H9 (cell line): ENCODE data around the gene KRTAP22-1. TPM values are rescaled to one million over a fixed set of nuclear protein-coding genes. Genes with fewer than 3 reads are reported as not detected.

ENCODE experiments used
- DNase-seq: peaks from one replicate; pipeline ENCODE4 v3.0.0-alpha.2; 2017
- H2AFZ ChIP-seq: one replicate; pipeline ENCODE4 v1.6.1; 2013; ENCODE audit warnings: mild to moderate bottlenecking, low read length, control low read depth, moderate library complexity
- H2AK5ac ChIP-seq: 2 replicates; pipeline ENCODE4 v1.6.1; 2013; ENCODE audit warnings: low read length, control low read depth, mixed read lengths; ENCODE audit not compliant: insufficient read length
- H2BK120ac ChIP-seq: one replicate; pipeline ENCODE4 v1.6.1; 2013; ENCODE audit warnings: low read depth, mild to moderate bottlenecking, low read length, control low read depth, inconsistent platforms; ENCODE audit not compliant: poor library complexity, severe bottlenecking
- H2BK12ac ChIP-seq: 2 replicates; pipeline ENCODE4 v1.6.1; 2013; ENCODE audit warnings: low read length, control low read depth, mixed read lengths, low read depth; ENCODE audit not compliant: insufficient read length
- H2BK15ac ChIP-seq: 2 replicates; pipeline ENCODE4 v1.6.1; 2013; ENCODE audit warnings: low read depth, low read length, control low read depth
- H2BK20ac ChIP-seq: one replicate; pipeline ENCODE4 v1.6.1; 2013; ENCODE audit warnings: low read depth, mild to moderate bottlenecking, low read length, control low read depth, inconsistent platforms; ENCODE audit not compliant: poor library complexity, severe bottlenecking
- H2BK5ac ChIP-seq: 2 replicates; pipeline ENCODE4 v1.6.1; 2013; ENCODE audit warnings: low read length, control low read depth, mixed read lengths; ENCODE audit not compliant: insufficient read length
- H3K14ac ChIP-seq: 2 replicates; pipeline ENCODE4 v1.6.1; 2013; ENCODE audit warnings: low read length, control low read depth; ENCODE audit not compliant: insufficient read depth
- H3K18ac ChIP-seq: 2 replicates; pipeline ENCODE4 v1.6.1; 2013; ENCODE audit warnings: low read depth, mild to moderate bottlenecking, mixed read lengths, low read length, control low read depth; ENCODE audit not compliant: insufficient read length
- H3K23ac ChIP-seq: 2 replicates; pipeline ENCODE4 v1.6.1; 2013; ENCODE audit warnings: low read length, control low read depth, mixed read lengths, low read depth; ENCODE audit not compliant: insufficient read length
- H3K23me2 ChIP-seq: 2 replicates; pipeline ENCODE4 v1.6.1; 2013; ENCODE audit warnings: low read depth, mild to moderate bottlenecking, mixed read lengths, low read length, control low read depth; ENCODE audit not compliant: insufficient read length, poor library complexity, severe bottlenecking
- H3K27ac ChIP-seq: 2 replicates; pipeline ENCODE4 v1.5.1; 2013; ENCODE audit warnings: low read length, control low read depth, mixed read lengths, low read depth; ENCODE audit not compliant: insufficient read length
- H3K27me3 ChIP-seq: 2 replicates; pipeline ENCODE4 v1.6.1; 2013; ENCODE audit warnings: low read length, control low read depth, inconsistent platforms; ENCODE audit not compliant: insufficient read depth
- H3K4ac ChIP-seq: 2 replicates; pipeline ENCODE4 v1.6.1; 2013; ENCODE audit warnings: low read depth, mild to moderate bottlenecking, control low read depth, inconsistent platforms, low read length, moderate library complexity
- H3K4me1 ChIP-seq: 2 replicates; pipeline ENCODE4 v1.6.1; 2013; ENCODE audit warnings: low read length, control low read depth, inconsistent platforms; ENCODE audit not compliant: insufficient read depth
- H3K4me2 ChIP-seq: 2 replicates; pipeline ENCODE4 v1.6.1; 2013; ENCODE audit warnings: low read length, control low read depth, mixed read lengths; ENCODE audit not compliant: insufficient read length, insufficient read depth
- H3K56ac ChIP-seq: 2 replicates; pipeline ENCODE4 v1.6.1; 2013; ENCODE audit warnings: low read depth, mild to moderate bottlenecking, mixed read lengths, low read length, control low read depth; ENCODE audit not compliant: insufficient read length
- H3K79me1 ChIP-seq: 2 replicates; pipeline ENCODE4 v1.6.1; 2013; ENCODE audit warnings: low read depth, mild to moderate bottlenecking, moderate library complexity, low read length, control low read depth, inconsistent platforms; ENCODE audit not compliant: insufficient read depth, poor library complexity, severe bottlenecking
- H3K79me2 ChIP-seq: 2 replicates; pipeline ENCODE4 v1.6.1; 2013; ENCODE audit warnings: low read length, control low read depth, inconsistent platforms; ENCODE audit not compliant: insufficient read depth
- H3K9ac ChIP-seq: 2 replicates; pipeline ENCODE4 v1.6.1; 2013; ENCODE audit warnings: low read length, control low read depth, mixed read lengths; ENCODE audit not compliant: insufficient read length; ENCODE audit errors: extremely low read depth
- H3K9me3 ChIP-seq: one replicate; pipeline ENCODE4 v1.6.1; 2013; ENCODE audit warnings: low read depth, low read length, inconsistent platforms; ENCODE audit not compliant: control insufficient read depth
- H3T11ph ChIP-seq: one replicate; pipeline ENCODE4 v1.6.1; 2013; ENCODE audit warnings: mild to moderate bottlenecking, low read length, control low read depth, inconsistent platforms
- H4K20me1 ChIP-seq: one replicate; pipeline ENCODE4 v1.6.1; 2013; ENCODE audit not compliant: control insufficient read depth, insufficient read length, insufficient read depth
- H4K5ac ChIP-seq: 2 replicates; pipeline ENCODE4 v1.6.1; 2013; ENCODE audit warnings: low read depth, mild to moderate bottlenecking, mixed read lengths, low read length, control low read depth; ENCODE audit not compliant: insufficient read length
- H4K8ac ChIP-seq: replicated peaks from 2 replicates; pipeline ENCODE4 v1.6.1; 2013; ENCODE audit warnings: low read length, control low read depth, mixed read lengths, low read depth; ENCODE audit not compliant: insufficient read length
- H4K91ac ChIP-seq: 2 replicates; pipeline ENCODE4 v1.6.1; 2013; ENCODE audit warnings: low read depth, mild to moderate bottlenecking, moderate library complexity, mixed read lengths, low read length, control low read depth; ENCODE audit not compliant: insufficient read length
- H3K27ac Mint-ChIP-seq, 3 experiments: 2 replicates in 2 of 3; 3 replicates in 1 of 3; pipeline ENCODE4 v1.8.0; 2020 to 2021; ENCODE audit warnings: mixed read lengths in 3 of 3, mild to moderate bottlenecking in 1 of 3, moderate library complexity in 1 of 3
- H3K27me3 Mint-ChIP-seq: 2 replicates; pipeline ENCODE4 v1.8.0; 2021; ENCODE audit warnings: low read depth, mild to moderate bottlenecking, moderate library complexity, mixed read lengths
- H3K36me3 Mint-ChIP-seq, 3 experiments: 2 replicates in 2 of 3; 3 replicates in 1 of 3; pipeline ENCODE4 v1.8.0; 2020 to 2021; ENCODE audit warnings: low read depth in 3 of 3, mixed read lengths in 3 of 3; ENCODE audit not compliant: insufficient read depth in 1 of 3
- H3K4me1 Mint-ChIP-seq, 2 experiments: 2 replicates each; pipeline ENCODE4 v1.8.0; 2020; ENCODE audit warnings: mixed read lengths in 2 of 2
- H3K4me3 Mint-ChIP-seq, 2 experiments: 2 replicates in 1 of 2; 3 replicates in 1 of 2; pipeline ENCODE4 v1.8.0; 2020 to 2021; ENCODE audit warnings: mild to moderate bottlenecking in 2 of 2, mixed read lengths in 2 of 2, moderate library complexity in 1 of 2
- H3K9me3 Mint-ChIP-seq, 2 experiments: 2 replicates in 1 of 2; 3 replicates in 1 of 2; pipeline ENCODE4 v1.8.0; 2020; ENCODE audit warnings: mild to moderate bottlenecking in 2 of 2, mixed read lengths in 2 of 2, moderate library complexity in 1 of 2
- CTCF ChIP-seq: fragments of 200-600 bp; sonication (generic); conservative IDR thresholded peaks from 3 replicates; pipeline ENCODE4 v1.8.0; 2021; ENCODE audit warnings: antibody characterized with exemption, mild to moderate bottlenecking
- WGBS: extraction: QIAGEN DNeasy Blood & Tissue Kit; methylation state at CpG from one replicate; pipeline ENCODE4 v1.1.7; 2013; ENCODE audit warnings: missing lambda C conversion rate, low lambda C conversion rate, mixed read lengths; ENCODE audit not compliant: insufficient read length; ENCODE audit errors: extremely low coverage; 5-methylcytosine and 5-hydroxymethylcytosine counted together
- total RNA-seq: library from RNA; stranded (reverse); gene quantifications from 2 replicates; pipeline ENCODE4 v1.2.1, GENCODE V29; 2021

Gene KRTAP22-1
- total RNA-seq, 1 experiment from 2014 or later: not detected

- Mint-ChIP-seq H3K36me3 (peaks cover 0 to 9% (median 0%) of the 10 kb centered on the region in 3 experiments; a peak in 2 of 7 replicates), H3K27me3 (no peaks in the 10 kb centered on the region), H3K4me3 (no peak within 1 kb of the TSS; a peak in 1 of 5 replicates), H3K27ac (no peak within 1 kb of the TSS), H3K4me1 (no peaks in the 10 kb centered on the region), H3K9me3 (peaks cover 5 to 19% of the 10 kb centered on the region in 2 experiments; a peak in 4 of 5 replicates)
- Histone ChIP-seq H3K23me2 (no peaks in the 10 kb centered on the region), H4K20me1 (no peaks in the 10 kb centered on the region), H2AFZ (no peak within 1 kb of the TSS), H2AK5ac (no peak within 1 kb of the TSS), H3K4me2 (no peak within 1 kb of the TSS), H3K79me2 (no peaks in the 10 kb centered on the region), H3K23ac (no peak within 1 kb of the TSS), H4K91ac (no peak within 1 kb of the TSS), H4K8ac (no peak within 1 kb of the TSS), H2BK12ac (no peak within 1 kb of the TSS), H3K14ac (no peak within 1 kb of the TSS), H3K9me3 (no peaks in the 10 kb centered on the region), H3K79me1 (no peaks in the 10 kb centered on the region), H2BK120ac (no peak within 1 kb of the TSS), H2BK15ac (no peak within 1 kb of the TSS), H3K9ac (no peak within 1 kb of the TSS), H3T11ph (no peak within 1 kb of the TSS), H3K27me3 (no peaks in the 10 kb centered on the region), H2BK20ac (no peak within 1 kb of the TSS), H3K4me1 (no peaks in the 10 kb centered on the region), H2BK5ac (no peak within 1 kb of the TSS), H3K4ac (no peak within 1 kb of the TSS), H3K18ac (no peak within 1 kb of the TSS), H4K5ac (no peak within 1 kb of the TSS), H3K56ac (no peak within 1 kb of the TSS), H3K27ac (no peak within 1 kb of the TSS)
- WGBS: no CpG with 5 or more reads among the region's 2 CpGs
- DNase-seq: no peak
- no peak for TF ChIP-seq CTCF
Observed at GRCh38 chr21:30561264-30561895, 39.5 kb upstream of the KRTAP22-1 start, which contains the start of gene KRTAP19-7. KRTAP19-7 (minus strand) TSS chr21:30561314; CDS start chr21:30561289, 25 bp downstream.
